IMR-90 (cell line): Measurements from ENCODE around the gene HYAL2. TPM values are rescaled to one million over a fixed set of nuclear protein-coding genes. Genes with fewer than 3 reads are reported as not detected.
A peak's percentile ranks its signal among the peaks of the same experiment; 100 is the strongest.

ENCODE experiments used
- ATAC-seq: fragments of 200-7000 bp; cut with Tn5 transposase; 2 replicates; pipeline ENCODE4 v1.9.1; 2020; ENCODE audit warnings: low read depth, mild to moderate bottlenecking, moderate library complexity
- BruUV-seq: library from RNA; stranded (reverse); fragments of 400-500 nt; replicated peaks from 2 replicates; lab custom pipeline; 2021; lab: Mats Ljungman, UMichigan
- CTCF ChIA-PET: fragments of 300-600 bp; formaldehyde crosslinking; extraction: SDS; loops from one replicate; lab custom pipeline; 2021; ENCODE audit warnings: antibody characterized with exemption; lab: Yijun Ruan, JAX
- POLR2A ChIA-PET: fragments of 300-600 bp; sonication (Branson Sonifier 250); formaldehyde crosslinking; loops from one replicate; lab custom pipeline; 2022; ENCODE audit warnings: antibody characterized with exemption; ENCODE audit not compliant: unreplicated experiment; lab: Charles Lee
- DNase-seq: peaks from one replicate; pipeline ENCODE4 v3.0.0; 2013
- H2AFZ ChIP-seq: replicated peaks from 2 replicates; pipeline ENCODE3; 2013; ENCODE audit warnings: low read length, mild to moderate bottlenecking; ENCODE audit not compliant: poor library complexity
- H2AK5ac ChIP-seq: 2 replicates; pipeline ENCODE4 v1.6.1; 2013; ENCODE audit warnings: low read depth, low read length, inconsistent platforms
- H2AK9ac ChIP-seq: replicated peaks from 2 replicates; pipeline ENCODE3; 2013; ENCODE audit warnings: mild to moderate bottlenecking, low read depth, low read length, moderate library complexity; ENCODE audit not compliant: poor library complexity
- H2BK120ac ChIP-seq: 2 replicates; pipeline ENCODE4 v1.6.1; 2013; ENCODE audit warnings: low read depth, low read length, inconsistent platforms
- H2BK15ac ChIP-seq: 3 replicates; pipeline ENCODE4 v1.6.1; 2013; ENCODE audit warnings: low read depth, low read length, inconsistent platforms
- H2BK20ac ChIP-seq: 2 replicates; pipeline ENCODE4 v1.6.1; 2013; ENCODE audit warnings: low read depth, mild to moderate bottlenecking, inconsistent platforms, low read length, moderate library complexity
- H2BK5ac ChIP-seq: 2 replicates; pipeline ENCODE4 v1.6.1; 2013; ENCODE audit warnings: mild to moderate bottlenecking, low read depth, low read length, inconsistent platforms; ENCODE audit not compliant: poor library complexity, severe bottlenecking
- H3K14ac ChIP-seq: replicated peaks from 2 replicates; pipeline ENCODE4 v1.6.1; 2013; ENCODE audit warnings: low read depth, low read length, inconsistent platforms
- H3K18ac ChIP-seq: 2 replicates; pipeline ENCODE4 v1.6.1; 2013; ENCODE audit warnings: low read depth, low read length, control low read depth
- H3K23ac ChIP-seq: 2 replicates; pipeline ENCODE4 v1.6.1; 2013; ENCODE audit warnings: low read depth, low read length, inconsistent platforms
- H3K27ac ChIP-seq: 2 replicates; pipeline ENCODE4 v1.5.1; 2013; ENCODE audit warnings: mild to moderate bottlenecking, control low read depth, low read length; ENCODE audit not compliant: insufficient read depth
- H3K27me3 ChIP-seq: 2 replicates; pipeline ENCODE4 v1.6.1; 2013; ENCODE audit warnings: low read length; ENCODE audit not compliant: control insufficient read depth, insufficient read depth
- H3K36me3 ChIP-seq: 2 replicates; pipeline ENCODE4 v1.6.1; 2013; ENCODE audit warnings: low read length, mixed read lengths; ENCODE audit not compliant: control insufficient read depth, insufficient read depth
- H3K4ac ChIP-seq: 2 replicates; pipeline ENCODE4 v1.6.1; 2013; ENCODE audit warnings: low read depth, low read length, inconsistent platforms
- H3K4me1 ChIP-seq: 2 replicates; pipeline ENCODE4 v1.6.1; 2013; ENCODE audit warnings: low read length, mixed read lengths; ENCODE audit not compliant: control insufficient read depth, insufficient read depth
- H3K4me2 ChIP-seq: 2 replicates; pipeline ENCODE4 v1.6.1; 2013; ENCODE audit warnings: low read depth, mild to moderate bottlenecking, control low read depth, low read length, moderate library complexity
- H3K4me3 ChIP-seq: 2 replicates; pipeline ENCODE4 v1.5.1; 2013; ENCODE audit warnings: low read depth, mild to moderate bottlenecking, control low read depth, low read length, moderate library complexity; ENCODE audit not compliant: insufficient read depth
- H3K56ac ChIP-seq: 2 replicates; pipeline ENCODE4 v1.6.1; 2013; ENCODE audit warnings: low read length, inconsistent platforms; ENCODE audit not compliant: insufficient read depth; ENCODE audit errors: extremely low read depth
- H3K79me1 ChIP-seq, 2 experiments: 2 replicates each; pipeline ENCODE4 v1.6.1; 2013; ENCODE audit warnings: low read length in 2 of 2, inconsistent platforms in 1 of 2, low read depth in 1 of 2
- H3K9ac ChIP-seq: 2 replicates; pipeline ENCODE4 v1.6.1; 2013; ENCODE audit warnings: low read depth, low read length, control low read depth
- H3K9me1 ChIP-seq: 2 replicates; pipeline ENCODE4 v1.6.1; 2013; ENCODE audit warnings: low read length, inconsistent platforms; ENCODE audit not compliant: insufficient read depth
- H3K9me3 ChIP-seq: 2 replicates; pipeline ENCODE4 v1.6.1; 2013; ENCODE audit warnings: low read length; ENCODE audit not compliant: control insufficient read depth, insufficient read depth
- H4K20me1 ChIP-seq: 2 replicates; pipeline ENCODE4 v1.6.1; 2013; ENCODE audit warnings: low read length, inconsistent platforms; ENCODE audit not compliant: insufficient read depth
- H4K5ac ChIP-seq: 2 replicates; pipeline ENCODE4 v1.6.1; 2013; ENCODE audit warnings: mild to moderate bottlenecking, low read depth, low read length, control low read depth
- H4K8ac ChIP-seq, 2 experiments: 2 replicates each; pipeline ENCODE4 v1.6.1; 2013; ENCODE audit warnings: low read depth in 2 of 2, low read length in 2 of 2, control low read depth in 1 of 2, inconsistent platforms in 1 of 2
- H4K91ac ChIP-seq: 2 replicates; pipeline ENCODE4 v1.6.1; 2013; ENCODE audit warnings: low read depth, low read length, inconsistent platforms; ENCODE audit not compliant: insufficient read depth
- BHLHE40 ChIP-seq: fragments of 150-350 bp; IDR thresholded peaks from 2 replicates; pipeline ENCODE4 v1.6.1; 2016; ENCODE audit warnings: mild to moderate bottlenecking, low read depth, low read length
- CEBPB ChIP-seq: IDR thresholded peaks from 2 replicates; pipeline ENCODE4 v1.6.1; 2012; ENCODE audit warnings: low read depth, low read length, improper control_type of control experiment
- FOS ChIP-seq: fragments of 150-350 bp; IDR thresholded peaks from 2 replicates; pipeline ENCODE4 v1.6.1; 2016; ENCODE audit warnings: low read depth, low read length
- MAZ ChIP-seq: IDR thresholded peaks from 2 replicates; pipeline ENCODE4 v1.6.1; 2012; ENCODE audit warnings: low read depth, mild to moderate bottlenecking, low read length, improper control_type of control experiment, moderate library complexity, borderline replicate concordance
- MXI1 ChIP-seq: IDR thresholded peaks from 2 replicates; pipeline ENCODE4 v1.6.1; 2012; ENCODE audit warnings: low read depth, mild to moderate bottlenecking, low read length, moderate library complexity, borderline replicate concordance
- POLR2A ChIP-seq: IDR thresholded peaks from 2 replicates; pipeline ENCODE4 v1.6.1; 2012; ENCODE audit warnings: mild to moderate bottlenecking, low read depth, low read length
- RFX5 ChIP-seq: IDR thresholded peaks from 2 replicates; pipeline ENCODE4 v1.8.0; 2012; ENCODE audit warnings: low read depth, mild to moderate bottlenecking, low read length, moderate library complexity
- SMC3 ChIP-seq: fragments of 150-350 bp; IDR thresholded peaks from 2 replicates; pipeline ENCODE4 v1.6.1; 2016; ENCODE audit warnings: low read depth, mild to moderate bottlenecking, antibody characterized with exemption, low read length, moderate library complexity
- whole genome bisulfite sequencing, 2 experiments: methylation state at CpG; one replicate each; pipeline versions ENCODE4 v1.1.5 to v1.1.7; 2013; ENCODE audit warnings: missing lambda C conversion rate in 2 of 2; ENCODE audit not compliant: insufficient read length in 1 of 2; ENCODE audit errors: extremely low coverage in 2 of 2; 5-methylcytosine and 5-hydroxymethylcytosine counted together
- dilution Hi-C: fragments of 300-500 bp; cut with HindIII; formaldehyde crosslinking; loops from one replicate; pipeline ENCODE4 v1.14.3; 2018; ENCODE audit warnings: low sequenced_read_pairs; ENCODE audit not compliant: unreplicated experiment
- in situ Hi-C: fragments of 300-500 bp; cut with MboI; formaldehyde crosslinking; loops from 3 replicates; pipeline ENCODE4 v1.14.3; 2019; ENCODE audit warnings: low sequenced_read_pairs, inconsistent platforms, mixed read lengths
- intact Hi-C: fragments of 100-400 bp; cut with micrococcal nuclease; formaldehyde crosslinking; loops from 2 replicates; pipeline ENCODE4 v1.10.0; 2022
- polyA plus RNA-seq, 3 experiments: library from polyadenylated mRNA; depleted of rRNA; stranded (reverse); fragments of >200 nt; gene quantifications; 2 replicates each; pipeline ENCODE4 v1.2.3, GENCODE V29; 2012; ENCODE audit warnings: low replicate concordance in 1 of 3
- total RNA-seq: library from RNA; depleted of rRNA; stranded (reverse); fragments of >200 nt; gene quantifications from 2 replicates; pipeline ENCODE4 v1.2.3, GENCODE V29; 2012
- TF ChIP-seq, protein P1 (sequence below): conservative IDR thresholded peaks from 2 replicates; pipeline ENCODE4 v1.5.1; 2012; ENCODE audit warnings: mild to moderate bottlenecking, low read depth, low read length, improper control_type of control experiment

The HYAL2 gene
- total and polyA plus RNA-seq, 2 of the 4 experiments (the other 2 are of a cell fraction) = 56.8 to 104 TPM

DNA sequence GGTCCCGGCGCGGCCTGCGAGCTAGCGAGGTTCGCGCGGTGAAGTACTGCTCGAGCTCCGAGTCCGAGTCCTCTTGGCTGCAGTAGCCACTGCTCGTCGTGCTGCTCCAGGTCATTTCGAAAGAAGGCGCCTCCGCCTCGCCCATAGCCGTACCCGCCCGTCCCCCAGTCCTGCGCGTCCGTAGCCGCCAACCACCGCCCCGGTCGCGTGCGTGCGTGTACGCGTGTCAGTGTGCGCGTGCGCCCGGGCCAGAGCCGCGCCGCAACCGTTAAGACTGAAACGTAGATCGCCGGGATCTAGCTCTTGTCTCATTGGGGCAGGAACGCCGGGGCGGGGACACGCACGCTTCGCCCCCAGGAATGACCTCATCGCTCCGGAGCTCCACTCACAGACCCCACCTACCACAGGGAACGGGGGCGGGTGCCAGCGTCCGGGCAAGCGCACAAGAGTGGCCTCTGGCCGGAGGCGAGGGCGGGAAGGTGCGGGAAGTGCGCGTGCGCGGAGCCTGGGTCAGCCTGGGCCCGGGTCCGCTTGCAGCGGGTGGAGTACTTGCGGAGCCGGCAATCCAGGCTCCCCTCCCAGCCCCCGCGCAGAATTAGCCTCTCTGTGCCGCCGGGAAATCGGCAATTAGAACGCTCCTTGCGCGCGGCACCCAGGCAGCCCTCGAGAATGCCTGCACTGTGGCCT is 14.8 kb upstream of the HYAL2 start:
- DNase-seq (peak; percentile 99), ATAC-seq (peak; percentile 88)
- H3K36me3 ChIP-seq = peaks cover 3% of the 10 kb centered on the region
- H3K79me1 ChIP-seq = peaks cover 15 to 60% of the 10 kb centered on the region in 2 experiments; a peak in 3 of 4 replicates
- H3K27ac ChIP-seq = peak overlapping the region; percentile 84
- H3K4me1 ChIP-seq = peaks cover 32% of the 10 kb centered on the region
- 1% methylated on average over 61 of the region's 79 CpGs; no CpG with 5 or more reads in 1 of the 2 experiments for WGBS, 2 experiments
- in situ Hi-C loops = loop anchor here (25.0 kb wide), 3 partner anchors 1050 to 1825 kb away; partner anchors contain the start of genes ABHD14B, GPR62, MANF and PCBP4
- peaks cover 39% of the 10 kb centered on the region for H4K20me1 ChIP-seq
- no peak overlapping the region for H2BK15ac ChIP-seq
- H2BK20ac ChIP-seq = no peak overlapping the region
- TF ChIP-seq MXI1 (peak; percentile 92), BHLHE40 (peak; percentile 98), SMC3 (no peak), POLR2A (peak; percentile 90), RFX5 (no peak), CEBPB (peak; percentile 32), FOS (peak; percentile 16; the same call in 1 of the 2 replicates), MAZ (peak; percentile 83; the same call in 1 of the 2 replicates)
- TF ChIP-seq, protein P1, sequence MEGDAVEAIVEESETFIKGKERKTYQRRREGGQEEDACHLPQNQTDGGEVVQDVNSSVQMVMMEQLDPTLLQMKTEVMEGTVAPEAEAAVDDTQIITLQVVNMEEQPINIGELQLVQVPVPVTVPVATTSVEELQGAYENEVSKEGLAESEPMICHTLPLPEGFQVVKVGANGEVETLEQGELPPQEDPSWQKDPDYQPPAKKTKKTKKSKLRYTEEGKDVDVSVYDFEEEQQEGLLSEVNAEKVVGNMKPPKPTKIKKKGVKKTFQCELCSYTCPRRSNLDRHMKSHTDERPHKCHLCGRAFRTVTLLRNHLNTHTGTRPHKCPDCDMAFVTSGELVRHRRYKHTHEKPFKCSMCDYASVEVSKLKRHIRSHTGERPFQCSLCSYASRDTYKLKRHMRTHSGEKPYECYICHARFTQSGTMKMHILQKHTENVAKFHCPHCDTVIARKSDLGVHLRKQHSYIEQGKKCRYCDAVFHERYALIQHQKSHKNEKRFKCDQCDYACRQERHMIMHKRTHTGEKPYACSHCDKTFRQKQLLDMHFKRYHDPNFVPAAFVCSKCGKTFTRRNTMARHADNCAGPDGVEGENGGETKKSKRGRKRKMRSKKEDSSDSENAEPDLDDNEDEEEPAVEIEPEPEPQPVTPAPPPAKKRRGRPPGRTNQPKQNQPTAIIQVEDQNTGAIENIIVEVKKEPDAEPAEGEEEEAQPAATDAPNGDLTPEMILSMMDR = no peak
- H3K9me3 ChIP-seq = no peaks in the 10 kb centered on the region
- H2AFZ ChIP-seq = peak overlapping the region; percentile 94
- BruUV-seq = no TSS peak
- peak overlapping the region; percentile 99 for H2AK9ac ChIP-seq
- peak overlapping the region; percentile 94; the same call in 1 of the 2 replicates for H3K56ac ChIP-seq
- peaks cover 26% of the 10 kb centered on the region for H3K9me1 ChIP-seq
- CTCF ChIA-PET = interaction anchor here (0.8 to 1.2 kb wide), 2 partner anchors 9 to 13 kb away, joined by 4 read pairs; partner anchors contain the start of gene TUSC2
- peak overlapping the region; percentile 62 for H3K4me2 ChIP-seq
- peak overlapping the region; percentile 96 for H2AK5ac ChIP-seq
- H3K27me3 ChIP-seq = no peaks in the 10 kb centered on the region
- peak overlapping the region; percentile 84; the same call in 1 of the 2 replicates for H3K23ac ChIP-seq
- H4K5ac ChIP-seq = peak overlapping the region; percentile 59
- H4K8ac ChIP-seq = peak overlapping the region; percentile 96 to 99
- H3K4me3 ChIP-seq = peak overlapping the region; percentile 73
- H3K18ac ChIP-seq = peak overlapping the region; percentile 6; the same call in 1 of the 2 replicates
- peak overlapping the region; percentile 81 for H2BK5ac ChIP-seq
- peak overlapping the region; percentile 96 for H4K91ac ChIP-seq
- H3K4ac ChIP-seq = peak overlapping the region; percentile 91
- peak overlapping the region; percentile 96 for H3K14ac ChIP-seq
- peak overlapping the region; percentile 60; the same call in 1 of the 2 replicates for H2BK120ac ChIP-seq
- POLR2A ChIA-PET = interaction anchor here (0.7 to 1.4 kb wide), 4 partner anchors 9 to 45 kb away, joined by 3 to 6 read pairs (median 4); partner anchors contain the start of genes IFRD2 and TUSC2
- H3K9ac ChIP-seq = peak overlapping the region; percentile 91
- intact Hi-C loops = no loop called here
- dilution Hi-C loops = no loop called here
